Tibial nerve (tissue), 4 donors: ENCODE measurements around the gene SLC16A11. TPM values are rescaled to one million over a fixed set of nuclear protein-coding genes. Genes with fewer than 3 reads are reported as not detected.

ENCODE experiments used
- DNase-seq, 2 donors: peaks; one replicate each; pipeline ENCODE4 v3.0.0-alpha.2; 2019; ENCODE audit warnings: low spot score in 2 of 2
- H3K27ac ChIP-seq, 4 donors: fragments of 200-600 bp; sonication (generic) in 3 of 4; one replicate each; pipeline ENCODE4 v1.5.1; 2017 to 2019; ENCODE audit warnings: mild to moderate bottlenecking in 1 of 4
- H3K27me3 ChIP-seq, 2 donors: fragments of 200-600 bp; sonication (generic) in 1 of 2; one replicate each; pipeline versions ENCODE4 v1.5.1 to v1.6.0; 2017 to 2019
- H3K36me3 ChIP-seq, 3 donors: fragments of 200-600 bp; sonication (generic); one replicate each; pipeline ENCODE4 v1.5.1; 2018 to 2019
- H3K4me1 ChIP-seq, 4 donors: fragments of 200-600 bp; sonication (generic) in 3 of 4; one replicate each; pipeline ENCODE4 v1.5.1; 2017 to 2019
- H3K4me3 ChIP-seq, 4 donors: fragments of 200-600 bp; sonication (generic) in 3 of 4; one replicate each; pipeline ENCODE4 v1.5.1; 2017 to 2019; ENCODE audit warnings: mild to moderate bottlenecking in 1 of 4, moderate library complexity in 1 of 4
- H3K9me3 ChIP-seq, 4 donors: fragments of 200-600 bp; sonication (generic) in 3 of 4; one replicate each; pipeline ENCODE4 v1.5.1; 2017 to 2019
- EP300 ChIP-seq, 2 donors: sonication (generic); formaldehyde crosslinking; IDR thresholded peaks; one replicate each; pipeline ENCODE4 v1.6.1; 2017; ENCODE audit warnings: antibody characterized with exemption in 2 of 2, mild to moderate bottlenecking in 1 of 2
- POLR2A ChIP-seq, 2 donors: fragments of 450-650 bp; IDR thresholded peaks; one replicate each; pipeline ENCODE4 v1.6.1; 2017; ENCODE audit warnings: antibody characterized with exemption in 2 of 2, mild to moderate bottlenecking in 2 of 2, moderate library complexity in 2 of 2
- WGBS, 2 donors: methylation state at CpG; one replicate each; pipeline ENCODE4 v1.1.5; 2018; 5-methylcytosine and 5-hydroxymethylcytosine counted together
- total RNA-seq, 4 donors: library from RNA; depleted of rRNA; stranded (reverse); fragments of >200 nt; gene quantifications; one replicate each; pipeline ENCODE4 v1.1.0, GENCODE V29; 2016
- TF ChIP-seq, protein P1 (sequence below), 5 experiments: fragments of 200-600 bp in 3 of 5; fragments of 450-650 bp in 2 of 5; sonication (generic) in 3 of 5; IDR thresholded peaks; one replicate each; pipeline ENCODE4 v1.5.1; 2016 to 2019; ENCODE audit warnings: antibody characterized with exemption in 5 of 5, mild to moderate bottlenecking in 3 of 5, moderate library complexity in 2 of 5

Gene SLC16A11
- total RNA-seq, 4 donors from 2014 or later, result 0.78 TPM; not detected in 3

DNA sequence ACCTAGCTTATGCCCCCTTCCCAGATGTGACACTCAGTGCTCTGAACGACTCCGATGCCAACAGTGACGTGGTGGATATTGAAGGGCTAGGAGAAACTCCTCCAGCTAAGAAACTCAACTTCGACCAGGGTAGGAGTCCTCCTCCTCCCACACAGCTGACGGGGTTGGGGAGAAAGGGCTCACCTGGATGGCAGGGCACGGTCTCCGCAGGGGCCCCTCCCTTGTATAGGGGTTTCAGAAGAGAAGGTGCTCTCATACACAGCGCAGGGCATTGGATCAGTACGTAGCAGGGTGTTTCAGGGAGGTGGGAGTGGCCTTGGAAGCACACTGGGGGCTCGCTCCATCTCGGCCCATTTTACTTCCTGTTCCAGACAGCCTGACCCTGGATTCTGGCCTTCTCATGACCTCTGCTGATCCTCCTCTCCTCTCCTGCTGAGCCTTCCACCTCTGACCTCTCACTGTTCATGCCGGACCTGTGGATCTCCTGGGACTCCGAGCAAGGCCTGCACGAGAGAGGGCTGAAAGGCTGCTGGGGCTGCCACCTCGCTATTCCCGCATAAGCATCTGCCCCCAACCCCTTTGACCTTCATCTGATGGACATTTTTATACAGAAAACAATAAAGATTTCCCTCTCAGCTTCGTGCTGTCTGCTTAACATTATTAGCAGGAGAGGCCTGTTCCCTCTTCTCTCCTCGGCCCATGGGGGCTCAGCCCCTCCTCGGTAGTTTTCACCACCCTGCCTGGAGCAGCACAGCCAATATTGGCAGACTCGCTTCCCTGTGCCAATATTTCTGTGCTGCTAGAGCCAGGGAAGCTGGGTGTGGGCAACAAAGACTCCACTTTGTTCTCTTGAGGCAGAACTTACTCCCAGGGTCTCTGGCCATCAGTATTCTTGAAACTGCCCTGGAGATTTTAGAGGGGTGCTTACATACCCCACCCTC is 26.7 kb downstream of the SLC16A11 start:
- peaks cover 0 to 16% (median 0%) of the 10 kb centered on the region in 3 donors for H3K36me3 ChIP-seq
- no peaks in the 10 kb centered on the region for H3K9me3 ChIP-seq
- peaks cover 0 to 1% of the 10 kb centered on the region in 2 donors for H3K27me3 ChIP-seq
- DNase-seq, result no peak
- 68 to 71% methylated on average over 20 of the region's 20 CpGs for WGBS, 2 donors
- no peak for TF ChIP-seq EP300 (IDR thresholded peaks at IDR 0.05)
- no peak for TF ChIP-seq POLR2A (IDR thresholded peaks at IDR 0.05)
- TF ChIP-seq, protein P1, sequence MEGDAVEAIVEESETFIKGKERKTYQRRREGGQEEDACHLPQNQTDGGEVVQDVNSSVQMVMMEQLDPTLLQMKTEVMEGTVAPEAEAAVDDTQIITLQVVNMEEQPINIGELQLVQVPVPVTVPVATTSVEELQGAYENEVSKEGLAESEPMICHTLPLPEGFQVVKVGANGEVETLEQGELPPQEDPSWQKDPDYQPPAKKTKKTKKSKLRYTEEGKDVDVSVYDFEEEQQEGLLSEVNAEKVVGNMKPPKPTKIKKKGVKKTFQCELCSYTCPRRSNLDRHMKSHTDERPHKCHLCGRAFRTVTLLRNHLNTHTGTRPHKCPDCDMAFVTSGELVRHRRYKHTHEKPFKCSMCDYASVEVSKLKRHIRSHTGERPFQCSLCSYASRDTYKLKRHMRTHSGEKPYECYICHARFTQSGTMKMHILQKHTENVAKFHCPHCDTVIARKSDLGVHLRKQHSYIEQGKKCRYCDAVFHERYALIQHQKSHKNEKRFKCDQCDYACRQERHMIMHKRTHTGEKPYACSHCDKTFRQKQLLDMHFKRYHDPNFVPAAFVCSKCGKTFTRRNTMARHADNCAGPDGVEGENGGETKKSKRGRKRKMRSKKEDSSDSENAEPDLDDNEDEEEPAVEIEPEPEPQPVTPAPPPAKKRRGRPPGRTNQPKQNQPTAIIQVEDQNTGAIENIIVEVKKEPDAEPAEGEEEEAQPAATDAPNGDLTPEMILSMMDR (IDR thresholded peaks at IDR 0.05), result no peak
- peak overlapping the region; percentile 60 to 98 (median 85) for H3K27ac ChIP-seq
- peaks cover 0 to 76% (median 36%) of the 10 kb centered on the region in 4 donors for H3K4me1 ChIP-seq
- H3K4me3 ChIP-seq, result peak overlapping the region in 1 of 4 donors; percentile 59

DNA sequence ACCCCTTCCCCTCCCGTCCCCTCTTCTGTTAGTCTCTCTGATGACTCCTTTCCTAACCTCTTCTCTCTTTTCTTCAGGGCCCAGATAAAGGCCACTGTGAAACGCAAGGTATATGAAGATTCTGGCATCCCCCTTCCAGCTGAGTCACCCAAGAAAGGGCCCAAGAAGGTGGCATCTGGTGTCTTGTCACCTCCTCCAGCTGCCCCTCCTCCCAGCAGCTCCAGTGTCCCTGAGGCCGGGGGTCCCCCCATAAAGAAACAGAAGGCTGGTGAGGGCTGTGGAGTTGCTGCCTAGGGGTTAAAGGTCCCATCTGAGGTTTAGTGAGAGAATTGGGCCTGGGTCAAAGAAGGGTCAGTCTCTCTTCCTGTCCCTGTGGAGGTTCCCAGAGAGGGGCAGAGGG is 27.5 kb downstream of the SLC16A11 start:
- WGBS, 2 donors, result 64 to 79% methylated on average over 3 of the region's 3 CpGs

DNA sequence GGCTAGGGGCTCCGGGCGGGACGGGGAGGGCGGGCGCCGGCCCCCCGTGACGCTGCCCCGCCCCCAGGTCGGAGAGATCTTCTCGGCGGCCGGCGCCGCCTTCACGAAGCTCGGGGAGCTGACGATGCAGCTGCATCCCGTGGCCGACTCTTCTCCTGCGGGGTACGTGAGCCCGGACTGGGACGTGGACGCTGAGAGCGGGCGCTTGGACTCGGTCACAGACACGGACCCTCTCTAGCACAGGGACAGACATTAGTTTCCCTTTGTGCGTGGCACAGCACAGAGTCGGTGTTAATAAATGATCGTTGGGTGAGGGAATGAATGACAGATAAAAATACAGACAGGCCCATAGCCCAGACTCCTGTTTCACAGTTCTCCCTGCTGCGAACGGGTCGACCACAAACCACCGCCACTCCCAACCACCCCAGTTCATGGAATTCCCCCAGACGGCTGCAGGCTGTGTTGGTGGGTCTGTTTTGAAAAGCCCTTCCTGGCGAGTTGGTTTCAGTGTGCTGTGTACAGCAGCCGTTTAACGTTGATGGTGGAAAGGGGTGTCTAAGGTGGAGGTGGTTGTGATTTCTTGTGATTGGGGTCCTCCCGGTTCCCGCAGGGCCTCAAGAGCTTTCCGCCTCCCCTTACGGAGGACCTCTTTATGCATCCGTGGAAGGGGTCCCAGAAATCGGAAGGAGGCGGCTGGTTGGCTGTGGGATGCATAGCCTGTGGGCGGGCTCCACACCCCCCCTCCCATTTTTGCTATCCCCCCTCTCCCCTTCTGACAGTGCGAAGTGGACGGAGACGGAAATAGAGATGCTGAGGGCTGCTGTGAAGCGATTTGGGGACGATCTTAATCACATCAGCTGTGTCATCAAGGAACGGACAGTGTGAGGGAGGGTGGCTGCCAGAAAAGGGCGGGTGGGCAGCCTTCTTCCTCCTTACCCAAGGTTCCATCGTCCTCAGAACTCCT is 28.6 kb downstream of the SLC16A11 start:
- DNase-seq, result no peak
- no peaks in the 10 kb centered on the region for H3K27me3 ChIP-seq
- H3K27ac ChIP-seq, result peak overlapping the region; percentile 95 to 98 (median 98)
- peak; percentile 50 to 63 for TF ChIP-seq POLR2A (IDR thresholded peaks at IDR 0.05)
- TF ChIP-seq, protein P1 (IDR thresholded peaks at IDR 0.05), result no peak
- peak overlapping the region; percentile 71 to 98 (median 90) for H3K4me3 ChIP-seq
- peaks cover 0 to 80% (median 46%) of the 10 kb centered on the region in 4 donors for H3K4me1 ChIP-seq
- no peaks in the 10 kb centered on the region for H3K9me3 ChIP-seq
- peaks cover 0 to 16% (median 0%) of the 10 kb centered on the region in 3 donors for H3K36me3 ChIP-seq
- 12 to 21% methylated on average over 28 to 35 of the region's 56 CpGs for WGBS, 2 donors

More for the DNA sequence above, 27.5 kb downstream of the SLC16A11 start:
- peaks cover 0 to 16% (median 0%) of the 10 kb centered on the region in 3 donors for H3K36me3 ChIP-seq
- H3K4me3 ChIP-seq, result no peak overlapping the region
- no peak for DNase-seq
- H3K9me3 ChIP-seq, result no peaks in the 10 kb centered on the region
- H3K4me1 ChIP-seq, result peaks cover 0 to 74% (median 36%) of the 10 kb centered on the region in 4 donors
- TF ChIP-seq, protein P1 (IDR thresholded peaks at IDR 0.05), result no peak
- H3K27me3 ChIP-seq, result no peaks in the 10 kb centered on the region
- peak overlapping the region in 2 of 4 donors; percentile 98 for H3K27ac ChIP-seq

DNA sequence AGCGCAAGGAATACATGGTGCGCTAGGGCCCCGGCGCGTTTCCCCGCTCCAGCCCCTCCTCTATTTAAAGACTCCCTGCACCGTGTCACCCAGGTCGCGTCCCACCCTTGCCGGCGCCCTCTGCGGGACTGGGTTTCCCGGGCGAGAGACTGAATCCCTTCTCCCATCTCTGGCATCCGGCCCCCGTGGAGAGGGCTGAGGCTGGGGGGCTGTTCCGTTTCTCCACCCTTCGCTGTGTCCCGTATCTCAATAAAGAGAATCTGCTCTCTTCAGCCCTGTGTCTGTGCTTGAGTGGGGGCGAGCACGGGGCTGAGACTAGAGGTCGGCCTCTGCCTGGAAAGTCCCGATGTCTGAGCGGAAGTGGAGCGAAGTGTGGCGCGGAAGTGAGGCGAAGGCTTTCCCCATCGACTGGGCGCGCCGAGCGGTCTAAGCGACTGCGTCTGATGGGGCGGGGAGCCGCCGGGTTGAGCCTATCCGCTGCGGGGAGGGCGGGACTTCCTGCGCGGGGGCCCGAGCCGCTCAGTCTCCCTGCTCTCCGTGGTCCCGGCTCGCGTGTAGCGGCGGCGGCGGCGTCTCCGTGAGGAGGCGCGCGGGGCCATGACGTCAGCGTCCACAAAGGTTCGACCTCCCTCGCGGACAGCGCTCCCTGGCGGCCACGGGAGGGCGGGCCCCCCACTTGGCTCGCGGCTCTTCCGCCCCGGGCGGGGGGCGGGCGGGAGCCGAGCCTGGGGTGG is 29.5 kb downstream of the SLC16A11 start:
- H3K4me3 ChIP-seq, result peak overlapping the region; percentile 71 to 98 (median 90)
- TF ChIP-seq EP300 (IDR thresholded peaks at IDR 0.05), result peak; percentile 86 to 95
- TF ChIP-seq POLR2A (IDR thresholded peaks at IDR 0.05), result peak in 1 of 2 donors; percentile 72
- TF ChIP-seq, protein P1 (IDR thresholded peaks at IDR 0.05), result peak; percentile 78 to 95 (median 87)
- peaks cover 0 to 82% (median 51%) of the 10 kb centered on the region in 4 donors for H3K4me1 ChIP-seq
- WGBS, 2 donors, result 0 to 1% methylated on average over 40 to 53 of the region's 75 CpGs
- peak; percentile 90 to 96 for DNase-seq
- H3K9me3 ChIP-seq, result no peaks in the 10 kb centered on the region
- peak overlapping the region; percentile 95 to 98 (median 98) for H3K27ac ChIP-seq
- no peaks in the 10 kb centered on the region for H3K27me3 ChIP-seq
- H3K36me3 ChIP-seq, result peaks cover 0 to 23% (median 0%) of the 10 kb centered on the region in 3 donors
